ENCODE data around the gene SDHAF3.
A peak's percentile ranks its signal among the peaks of the same experiment; 100 is the strongest.

SDHAF3 gene

DNA sequence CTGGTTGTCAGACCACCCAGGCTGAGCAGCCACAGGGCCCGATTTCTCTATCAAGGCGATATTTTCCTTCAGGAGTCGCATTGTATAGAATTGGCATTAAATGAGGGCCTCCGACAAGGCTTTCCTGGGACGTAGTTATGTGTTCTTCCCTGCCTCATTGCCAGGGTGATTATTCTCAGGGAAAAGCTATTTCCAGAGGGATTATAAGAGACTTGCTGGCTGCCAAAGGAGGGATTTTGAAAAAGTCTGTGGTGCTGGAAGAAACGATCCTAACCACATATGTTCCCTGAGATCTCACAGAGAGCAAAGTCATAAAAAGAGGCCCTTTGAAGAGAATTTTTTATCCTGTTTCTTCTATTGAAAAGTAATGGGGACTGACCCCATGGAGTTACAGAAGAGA is 27.7 kb upstream of the SDHAF3 start:
- H3K4me3 ChIP-seq (ENCODE audit: low read depth, low read length), result no peak overlapping the region
- no peak for TF ChIP-seq CTCF (IDR thresholded peaks at IDR 0.05; ENCODE audit: borderline replicate concordance, insufficient read depth, low read depth, low read length)

DNA sequence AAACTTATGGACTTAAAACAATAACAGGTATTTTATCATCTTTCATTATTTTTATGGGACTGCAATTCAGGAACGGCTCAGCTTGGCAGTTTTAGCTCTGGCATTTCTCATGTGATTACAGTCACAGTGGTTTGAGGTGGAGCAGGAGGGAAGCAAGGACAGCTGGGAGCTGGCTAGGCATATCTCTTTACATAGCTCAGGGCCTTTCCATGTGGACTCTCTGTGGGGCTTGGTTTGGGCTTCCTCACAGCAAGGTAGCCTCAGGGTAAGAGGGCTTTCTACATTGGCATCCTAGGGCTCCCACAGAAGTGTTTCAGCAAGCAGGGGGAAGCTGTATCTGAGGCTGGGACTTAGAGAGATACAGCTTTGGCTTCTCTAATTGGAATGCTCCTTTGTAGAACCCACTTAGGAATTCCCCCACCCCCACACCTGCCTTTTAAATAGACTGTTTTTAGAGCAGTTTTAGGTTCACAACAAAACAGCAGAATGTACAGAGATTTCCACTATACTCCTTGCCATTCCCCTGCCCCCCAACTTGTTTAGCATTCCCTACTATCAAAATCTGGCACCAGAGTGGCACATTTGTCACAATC is 26.6 kb upstream of the SDHAF3 start:
- H3K4me3 ChIP-seq (ENCODE audit: low read depth, low read length), result no peak overlapping the region
- no peak for TF ChIP-seq CTCF (IDR thresholded peaks at IDR 0.05; ENCODE audit: borderline replicate concordance, insufficient read depth, low read depth, low read length)

- H3K4me3 ChIP-seq (ENCODE audit: low read depth, low read length), result no peak overlapping the region
- no peak for TF ChIP-seq CTCF (IDR thresholded peaks at IDR 0.05; ENCODE audit: borderline replicate concordance, insufficient read depth, low read depth, low read length)
Observed at GRCh38 chr7:97094284-97094930, 23.1 kb upstream of the SDHAF3 start.

- H3K4me3 ChIP-seq (ENCODE audit: low read depth, low read length), result no peak overlapping the region
- no peak for TF ChIP-seq CTCF (IDR thresholded peaks at IDR 0.05; ENCODE audit: borderline replicate concordance, insufficient read depth, low read depth, low read length)
Observed at GRCh38 chr7:97096037-97096436, 21.5 kb upstream of the SDHAF3 start.

DNA sequence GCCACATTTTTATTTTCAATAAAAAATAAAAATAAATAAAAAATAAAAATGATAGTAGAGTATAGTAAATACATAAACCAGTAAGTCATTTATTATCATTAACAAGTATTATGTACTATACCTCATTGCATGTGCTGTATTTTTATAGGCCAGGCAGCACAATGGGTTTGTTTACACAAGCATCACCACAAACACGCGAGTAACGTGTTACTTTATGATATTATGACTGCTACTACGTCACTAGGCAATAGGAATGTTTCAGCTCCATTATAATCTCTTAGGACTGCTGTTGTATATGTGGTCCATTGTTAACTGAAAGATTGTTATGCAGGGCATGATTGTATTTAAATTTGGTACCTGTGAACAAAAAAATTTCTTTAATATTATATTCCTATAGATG is 20.8 kb upstream of the SDHAF3 start:
- no peak overlapping the region for H3K4me3 ChIP-seq (ENCODE audit: low read depth, low read length)
- TF ChIP-seq CTCF (IDR thresholded peaks at IDR 0.05; ENCODE audit: borderline replicate concordance, insufficient read depth, low read depth, low read length), result no peak

GRCh38 chr7:97104719-97105238 is 12.7 kb upstream of the SDHAF3 start:
- peak; percentile 65 for TF ChIP-seq CTCF (IDR thresholded peaks at IDR 0.05; ENCODE audit: borderline replicate concordance, insufficient read depth, low read depth, low read length)
- H3K4me3 ChIP-seq (ENCODE audit: low read depth, low read length), result no peak overlapping the region

Data from GM12875 (cell line).